CD4-positive, CD25-positive, alpha-beta regulatory T cell (primary cell): ENCODE data around the gene SCAPER. TPM values are rescaled to one million over a fixed set of nuclear protein-coding genes. Genes with fewer than 3 reads are reported as not detected.

Experiments used
- ATAC-seq, 2 donors: fragments of 150-1000 bp; cut with Tn5 transposase; one replicate each; pipeline ENCODE4 v1.10.0; 2021; ENCODE audit warnings: low read depth in 2 of 2, moderate number of reproducible peaks in 2 of 2, moderate library complexity in 1 of 2
- DNase-seq, 3 donors: peaks; one replicate each; pipeline versions ENCODE4 v3.0.0 to v3.0.0-alpha.2; 2012 to 2022; ENCODE audit warnings: mixed read lengths in 1 of 3
- H3K27ac ChIP-seq: one replicate; pipeline ENCODE4 v1.7.0; 2013; ENCODE audit warnings: mild to moderate bottlenecking, low read length; ENCODE audit not compliant: insufficient read depth, poor library complexity, severe bottlenecking
- H3K27me3 ChIP-seq: one replicate; pipeline ENCODE4 v1.7.0; 2013; ENCODE audit warnings: low read length; ENCODE audit not compliant: control insufficient read depth, insufficient read depth
- H3K36me3 ChIP-seq: one replicate; pipeline ENCODE4 v1.7.0; 2013; ENCODE audit warnings: mild to moderate bottlenecking, low read length, moderate library complexity; ENCODE audit not compliant: control insufficient read depth, insufficient read depth
- H3K4me1 ChIP-seq: 2 replicates; pipeline ENCODE4 v1.7.0; 2013; ENCODE audit warnings: mild to moderate bottlenecking, low read length; ENCODE audit not compliant: insufficient read depth, control insufficient read depth, poor library complexity, severe bottlenecking
- H3K4me3 ChIP-seq: one replicate; pipeline ENCODE4 v1.7.0; 2013; ENCODE audit warnings: low read depth, mild to moderate bottlenecking, low read length, moderate library complexity
- H3K9me3 ChIP-seq, 2 experiments: 1 replicate in 1 of 2; 2 replicates in 1 of 2; pipeline ENCODE4 v1.7.0; 2013; ENCODE audit warnings: low read length in 2 of 2, mild to moderate bottlenecking in 1 of 2, moderate library complexity in 1 of 2; ENCODE audit not compliant: control insufficient read depth in 2 of 2
- H3K27ac Mint-ChIP-seq, 3 donors: one replicate each; pipeline ENCODE4 v1.8.0; 2020 to 2022; ENCODE audit warnings: mild to moderate bottlenecking in 3 of 3, mixed read lengths in 3 of 3, moderate library complexity in 2 of 3
- H3K27me3 Mint-ChIP-seq: one replicate; pipeline ENCODE4 v1.8.0; 2022; ENCODE audit warnings: mild to moderate bottlenecking, mixed read lengths
- H3K36me3 Mint-ChIP-seq: one replicate; pipeline ENCODE4 v1.8.0; 2020; ENCODE audit warnings: mixed read lengths
- H3K4me1 Mint-ChIP-seq, 4 donors: one replicate each; pipeline ENCODE4 v1.8.0; 2020 to 2022; ENCODE audit warnings: mixed read lengths in 4 of 4, mild to moderate bottlenecking in 1 of 4
- H3K4me3 Mint-ChIP-seq, 4 donors: one replicate each; pipeline ENCODE4 v1.8.0; 2020 to 2022; ENCODE audit warnings: mild to moderate bottlenecking in 4 of 4, mixed read lengths in 4 of 4, moderate library complexity in 3 of 4
- H3K9me3 Mint-ChIP-seq, 7 donors: one replicate each; pipeline ENCODE4 v1.8.0; 2020 to 2022; ENCODE audit warnings: mixed read lengths in 7 of 7, mild to moderate bottlenecking in 3 of 7, moderate library complexity in 2 of 7
- polyA plus RNA-seq, 4 donors: library from polyadenylated mRNA; unstranded; fragments of 300-500 nt; fragmentation: Illumina TruSeq; gene quantifications; one replicate each; pipeline ENCODE4 v1.2.3, GENCODE V29; 2021
- total RNA-seq: library from RNA; stranded (reverse); gene quantifications from one replicate; pipeline ENCODE4 v1.2.3, GENCODE V29; 2022

SCAPER gene
- total and polyA plus RNA-seq, 5 donors from 2014 or later: 13.2 to 38.1 (median 14.5) TPM

DNA sequence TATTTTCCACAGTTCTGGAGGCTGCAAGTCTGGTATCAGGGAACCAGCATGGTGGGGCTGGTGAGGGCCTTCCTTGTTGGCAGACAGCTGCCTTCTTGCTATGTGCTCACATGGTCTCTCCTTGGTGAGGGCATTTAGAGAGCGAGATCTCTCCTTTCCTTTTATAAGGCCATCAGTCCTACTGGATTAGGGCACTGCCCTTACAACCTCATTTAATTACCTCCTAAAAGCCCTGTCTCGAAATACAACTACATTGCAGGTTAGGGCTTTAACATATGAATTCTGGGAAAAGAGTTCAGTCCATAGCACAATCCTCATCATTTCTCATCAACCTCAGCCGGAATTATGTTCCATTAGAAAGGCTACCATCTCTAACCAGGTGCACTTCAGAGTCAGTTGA lies 546.7 kb downstream of the SCAPER start:
- Mint-ChIP-seq H3K36me3 (peaks cover 26% of the 10 kb centered on the region), H3K27me3 (no peaks in the 10 kb centered on the region), H3K27ac (no peak overlapping the region), H3K9me3 (no peaks in the 10 kb centered on the region), H3K4me3 (no peak overlapping the region), H3K4me1 (no peaks in the 10 kb centered on the region)
- H3K4me1 ChIP-seq: no peaks in the 10 kb centered on the region
- H3K36me3 ChIP-seq: no peaks in the 10 kb centered on the region
- no peaks in the 10 kb centered on the region for H3K9me3 ChIP-seq
- H3K27me3 ChIP-seq: no peaks in the 10 kb centered on the region
- ATAC-seq (no peak), DNase-seq (no peak)
- no peak overlapping the region for H3K27ac ChIP-seq
- H3K4me3 ChIP-seq: no peak overlapping the region

- no peaks in the 10 kb centered on the region for H3K4me1 ChIP-seq
- Mint-ChIP-seq H3K9me3 (no peaks in the 10 kb centered on the region), H3K27ac (no peak overlapping the region), H3K27me3 (peaks cover 4% of the 10 kb centered on the region), H3K4me3 (no peak overlapping the region), H3K36me3 (peaks cover 26% of the 10 kb centered on the region), H3K4me1 (no peaks in the 10 kb centered on the region)
- ATAC-seq (no peak), DNase-seq (no peak)
- H3K27me3 ChIP-seq: no peaks in the 10 kb centered on the region
- H3K36me3 ChIP-seq: peaks cover 6% of the 10 kb centered on the region
- no peak overlapping the region for H3K4me3 ChIP-seq
- H3K27ac ChIP-seq: no peak overlapping the region
- H3K9me3 ChIP-seq: no peaks in the 10 kb centered on the region
These were observed 550.2 kb downstream of the SCAPER start for GRCh38 chr15:76354823-76355440.

- Mint-ChIP-seq H3K27ac (no peak overlapping the region), H3K36me3 (peaks cover 32% of the 10 kb centered on the region), H3K9me3 (no peaks in the 10 kb centered on the region)
These were observed 551.2 kb downstream of the SCAPER start for GRCh38 chr15:76353903-76354302.

DNA sequence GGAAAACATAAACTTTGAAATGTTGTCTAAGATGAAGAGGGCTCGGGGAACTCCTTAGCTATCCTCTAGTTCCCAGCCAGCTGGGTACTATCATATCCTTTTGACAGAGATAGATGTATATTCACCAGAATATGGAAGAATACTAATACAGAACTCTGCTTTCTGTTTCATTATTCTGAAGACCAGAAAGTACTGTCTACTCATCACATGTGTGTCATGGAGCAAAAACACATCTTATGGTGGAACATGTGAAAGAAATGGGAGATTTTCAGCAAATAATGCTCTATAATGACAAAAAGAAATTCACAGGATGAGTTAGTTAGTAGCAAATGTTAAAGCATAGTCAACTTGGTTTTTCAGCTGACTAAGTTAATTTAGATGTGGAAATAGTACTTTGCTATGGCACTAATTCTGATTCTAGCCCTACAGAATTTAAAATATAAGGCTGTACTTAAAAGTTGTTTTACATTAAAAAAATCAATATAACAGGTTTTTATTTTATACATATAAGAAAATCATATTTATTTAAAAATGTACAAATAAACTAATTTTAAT lies 552.0 kb downstream of the SCAPER start:
- peaks cover 4% of the 10 kb centered on the region for H3K27me3 ChIP-seq
- DNase-seq (no peak), ATAC-seq (no peak)
- Mint-ChIP-seq H3K9me3 (no peaks in the 10 kb centered on the region), H3K27me3 (peaks cover 13% of the 10 kb centered on the region), H3K4me3 (no peak overlapping the region), H3K36me3 (peaks cover 35% of the 10 kb centered on the region), H3K4me1 (no peaks in the 10 kb centered on the region), H3K27ac (no peak overlapping the region)
- H3K4me1 ChIP-seq: no peaks in the 10 kb centered on the region
- no peaks in the 10 kb centered on the region for H3K9me3 ChIP-seq
- H3K4me3 ChIP-seq: no peak overlapping the region
- H3K36me3 ChIP-seq: peaks cover 6% of the 10 kb centered on the region
- H3K27ac ChIP-seq: no peak overlapping the region

More at GRCh38 chr15:76353903-76354302, 551.2 kb downstream of the SCAPER start:
- H3K9me3 ChIP-seq: no peaks in the 10 kb centered on the region
- Mint-ChIP-seq H3K4me3 (no peak overlapping the region), H3K4me1 (no peaks in the 10 kb centered on the region), H3K27me3 (peaks cover 5% of the 10 kb centered on the region)
- no peak for ATAC-seq
- no peaks in the 10 kb centered on the region for H3K27me3 ChIP-seq
- no peak overlapping the region for H3K4me3 ChIP-seq
- no peak overlapping the region for H3K27ac ChIP-seq
- peaks cover 6% of the 10 kb centered on the region for H3K36me3 ChIP-seq
- no peaks in the 10 kb centered on the region for H3K4me1 ChIP-seq
- DNase-seq: no peak

GRCh38 chr15:76349301-76350070 lies 555.7 kb downstream of the SCAPER start:
- DNase-seq: no peak
- Mint-ChIP-seq H3K4me1 (peaks cover 5 to 20% (median 8%) of the 10 kb centered on the region in 4 donors), H3K27me3 (peaks cover 36% of the 10 kb centered on the region), H3K9me3 (peaks cover 0 to 4% (median 0%) of the 10 kb centered on the region in 7 donors), H3K36me3 (peaks cover 36% of the 10 kb centered on the region), H3K4me3 (peak overlapping the region in 1 of 4 donors; percentile 10), H3K27ac (no peak overlapping the region)
- Histone ChIP-seq H3K36me3 (peaks cover 6% of the 10 kb centered on the region), H3K27ac (no peak overlapping the region), H3K4me3 (no peak overlapping the region), H3K4me1 (peaks cover 19% of the 10 kb centered on the region), H3K27me3 (peaks cover 28% of the 10 kb centered on the region), H3K9me3 (no peaks in the 10 kb centered on the region)
- ATAC-seq: no peak

GRCh38 chr15:76347482-76348055 lies 557.6 kb downstream of the SCAPER start:
- DNase-seq: no peak
- Mint-ChIP-seq H3K27ac (no peak overlapping the region), H3K27me3 (peaks cover 53% of the 10 kb centered on the region), H3K4me1 (peaks cover 7 to 26% (median 15%) of the 10 kb centered on the region in 4 donors), H3K36me3 (peaks cover 30% of the 10 kb centered on the region), H3K4me3 (peak overlapping the region in 3 of 4 donors; percentile 10 to 61 (median 44)), H3K9me3 (peaks cover 0 to 4% (median 0%) of the 10 kb centered on the region in 7 donors)
- Histone ChIP-seq H3K27me3 (peaks cover 40% of the 10 kb centered on the region), H3K4me3 (no peak overlapping the region), H3K9me3 (no peaks in the 10 kb centered on the region), H3K4me1 (peaks cover 29% of the 10 kb centered on the region), H3K27ac (no peak overlapping the region), H3K36me3 (peaks cover 6% of the 10 kb centered on the region)
- ATAC-seq: no peak

- no peaks in the 10 kb centered on the region for H3K9me3 ChIP-seq
- peaks cover 41% of the 10 kb centered on the region for H3K27me3 ChIP-seq
- ATAC-seq: no peak
- peaks cover 6% of the 10 kb centered on the region for H3K36me3 ChIP-seq
- peaks cover 8 to 30% (median 16%) of the 10 kb centered on the region in 4 donors for H3K4me1 Mint-ChIP-seq
- H3K27me3 Mint-ChIP-seq: peaks cover 57% of the 10 kb centered on the region
- H3K27ac ChIP-seq: no peak overlapping the region
- peak overlapping the region in 2 of 4 donors; percentile 50 to 70 for H3K4me3 Mint-ChIP-seq
- peaks cover 26% of the 10 kb centered on the region for H3K36me3 Mint-ChIP-seq
- H3K9me3 Mint-ChIP-seq: peaks cover 0 to 4% (median 0%) of the 10 kb centered on the region in 7 donors
- H3K4me3 ChIP-seq: peak overlapping the region; percentile 26
- no peak overlapping the region for H3K27ac Mint-ChIP-seq
- peaks cover 36% of the 10 kb centered on the region for H3K4me1 ChIP-seq
- no peak for DNase-seq
These were observed 558.3 kb downstream of the SCAPER start for GRCh38 chr15:76346669-76347481.
